ENCODE measurements around the gene HNRNPM. TPM values are rescaled to one million over a fixed set of nuclear protein-coding genes. Genes with fewer than 3 reads are reported as not detected.

HNRNPM gene
- total RNA-seq, 1 experiment from 2014 or later = 298 TPM

DNA sequence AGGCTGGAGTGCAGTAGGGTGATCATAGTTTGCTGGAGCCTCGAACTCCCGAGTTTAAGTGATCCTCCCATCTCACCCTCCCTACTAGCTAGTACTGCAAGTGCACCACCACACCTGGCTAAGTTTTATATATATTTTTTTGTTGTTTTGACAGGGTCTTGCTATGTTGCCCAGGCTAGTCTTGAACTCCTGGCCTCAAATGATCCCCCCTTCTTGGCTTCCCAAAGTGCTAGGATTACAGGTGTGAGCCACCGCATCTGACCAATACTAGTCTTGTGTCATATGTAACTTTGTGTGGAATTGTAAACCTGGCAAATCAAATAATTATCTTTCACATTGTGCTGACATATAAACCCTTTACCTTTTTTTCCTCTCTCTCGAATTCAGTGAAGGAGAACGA, 10.2 kb downstream of the HNRNPM start:
- H3K9me2 ChIP-seq (ENCODE audit: insufficient read depth) = no peaks in the 10 kb centered on the region
- H3K79me2 ChIP-seq (ENCODE audit: insufficient read depth, low read length) = peaks cover 100% of the 10 kb centered on the region
- ATAC-seq (no peak), DNase-seq (ENCODE audit: low read depth, low spot score) (no peak)
- H3K27ac ChIP-seq (ENCODE audit: low read depth, low read length) = no peak overlapping the region
- intact Hi-C loops (cut with micrococcal nuclease) = no loop called here
- ChIA-PET RAD21 (ENCODE audit: low non-redundant PET in 1 of 2, low total read pairs in 2 of 2, uncharacterized antibody in 2 of 2, unreplicated experiment in 2 of 2) (no interaction called here), POLR2A (no interaction called here), CTCF (no interaction called here)
- H3K9ac ChIP-seq (ENCODE audit: low read length) = no peak overlapping the region
- no peaks in the 10 kb centered on the region for H3K27me3 ChIP-seq (ENCODE audit: insufficient read depth, low read length)
- no peak overlapping the region for H3K4me3 ChIP-seq (replicated peaks in 1 of 2; ENCODE audit: low read depth in 1 of 2, low read length in 2 of 2)
- no peak overlapping the region for H2AFZ ChIP-seq (ENCODE audit: low read depth, low read length, poor library complexity, severe bottlenecking)
- peaks cover 19 to 40% of the 10 kb centered on the region in 2 experiments for H3K4me1 ChIP-seq (ENCODE audit: control insufficient read depth in 1 of 2, insufficient read depth in 2 of 2, low read length in 2 of 2)
- H3K9me3 ChIP-seq (ENCODE audit: control insufficient read depth in 1 of 2, insufficient read depth in 1 of 2, low read depth in 1 of 2, low read length in 2 of 2) = no peaks in the 10 kb centered on the region
- no TSS peak for BruUV-seq (replicated peaks)
- peaks cover 31 to 44% of the 10 kb centered on the region in 2 experiments; a peak in 3 of 4 replicates for H3K36me3 ChIP-seq (ENCODE audit: control insufficient read depth in 1 of 2, insufficient read depth in 2 of 2, low read length in 2 of 2)
- H4K20me1 ChIP-seq (ENCODE audit: insufficient read depth) = peaks cover 88% of the 10 kb centered on the region
- H3K4me2 ChIP-seq (ENCODE audit: low read length) = no peak overlapping the region
- no peak for TF ChIP-seq CEBPB (IDR thresholded peaks at IDR 0.05; ENCODE audit: low read depth)
- no peak for TF ChIP-seq ZNF274 (IDR thresholded peaks at IDR 0.05; ENCODE audit: low read depth, low read length)
- TF ChIP-seq, protein P1, sequence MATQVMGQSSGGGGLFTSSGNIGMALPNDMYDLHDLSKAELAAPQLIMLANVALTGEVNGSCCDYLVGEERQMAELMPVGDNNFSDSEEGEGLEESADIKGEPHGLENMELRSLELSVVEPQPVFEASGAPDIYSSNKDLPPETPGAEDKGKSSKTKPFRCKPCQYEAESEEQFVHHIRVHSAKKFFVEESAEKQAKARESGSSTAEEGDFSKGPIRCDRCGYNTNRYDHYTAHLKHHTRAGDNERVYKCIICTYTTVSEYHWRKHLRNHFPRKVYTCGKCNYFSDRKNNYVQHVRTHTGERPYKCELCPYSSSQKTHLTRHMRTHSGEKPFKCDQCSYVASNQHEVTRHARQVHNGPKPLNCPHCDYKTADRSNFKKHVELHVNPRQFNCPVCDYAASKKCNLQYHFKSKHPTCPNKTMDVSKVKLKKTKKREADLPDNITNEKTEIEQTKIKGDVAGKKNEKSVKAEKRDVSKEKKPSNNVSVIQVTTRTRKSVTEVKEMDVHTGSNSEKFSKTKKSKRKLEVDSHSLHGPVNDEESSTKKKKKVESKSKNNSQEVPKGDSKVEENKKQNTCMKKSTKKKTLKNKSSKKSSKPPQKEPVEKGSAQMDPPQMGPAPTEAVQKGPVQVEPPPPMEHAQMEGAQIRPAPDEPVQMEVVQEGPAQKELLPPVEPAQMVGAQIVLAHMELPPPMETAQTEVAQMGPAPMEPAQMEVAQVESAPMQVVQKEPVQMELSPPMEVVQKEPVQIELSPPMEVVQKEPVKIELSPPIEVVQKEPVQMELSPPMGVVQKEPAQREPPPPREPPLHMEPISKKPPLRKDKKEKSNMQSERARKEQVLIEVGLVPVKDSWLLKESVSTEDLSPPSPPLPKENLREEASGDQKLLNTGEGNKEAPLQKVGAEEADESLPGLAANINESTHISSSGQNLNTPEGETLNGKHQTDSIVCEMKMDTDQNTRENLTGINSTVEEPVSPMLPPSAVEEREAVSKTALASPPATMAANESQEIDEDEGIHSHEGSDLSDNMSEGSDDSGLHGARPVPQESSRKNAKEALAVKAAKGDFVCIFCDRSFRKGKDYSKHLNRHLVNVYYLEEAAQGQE (IDR thresholded peaks at IDR 0.05; ENCODE audit: low read depth) = no peak
- TF ChIP-seq, protein P2, sequence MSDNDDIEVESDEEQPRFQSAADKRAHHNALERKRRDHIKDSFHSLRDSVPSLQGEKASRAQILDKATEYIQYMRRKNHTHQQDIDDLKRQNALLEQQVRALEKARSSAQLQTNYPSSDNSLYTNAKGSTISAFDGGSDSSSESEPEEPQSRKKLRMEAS (IDR thresholded peaks at IDR 0.05) = no peak
- no peak for TF ChIP-seq ELF1 (IDR thresholded peaks at IDR 0.05; ENCODE audit: borderline replicate concordance, low read depth)
- no peak for TF ChIP-seq FOSL1 (IDR thresholded peaks at IDR 0.05; ENCODE audit: low read depth)
- TF ChIP-seq POLR2A (IDR thresholded peaks at IDR 0.05; ENCODE audit: borderline replicate concordance, extremely low read depth, insufficient read depth, insufficient read length) = no peak
- no peak for TF ChIP-seq RAD21 (IDR thresholded peaks at IDR 0.05; ENCODE audit: low read depth)

Data from HCT116 (cell line).